Activated naive CD4-positive, alpha-beta T cell treated with anti-CD3 and anti-CD28 coated beads for 36 hours (primary cell): ENCODE measurements around the gene DMRTC2. TPM values are rescaled to one million over a fixed set of nuclear protein-coding genes. Genes with fewer than 3 reads are reported as not detected.

Source experiments
- CTCF ChIA-PET: fragments of 350-600 bp; sonication (Branson Sonifier 250); formaldehyde crosslinking; loops from one replicate; lab custom pipeline; 2021; ENCODE audit warnings: antibody characterized with exemption; lab: Charles Lee
- DNase-seq: peaks from one replicate; pipeline ENCODE4 v3.0.0-alpha.2; 2020
- H3K27ac Mint-ChIP-seq: one replicate; pipeline ENCODE4 v1.8.0; 2021; ENCODE audit warnings: mild to moderate bottlenecking, mixed read lengths
- H3K27me3 Mint-ChIP-seq: one replicate; pipeline ENCODE4 v1.8.0; 2021; ENCODE audit warnings: low read depth, mixed read lengths
- H3K36me3 Mint-ChIP-seq: one replicate; pipeline ENCODE4 v1.8.0; 2021; ENCODE audit warnings: low read depth, mixed read lengths
- H3K4me1 Mint-ChIP-seq: one replicate; pipeline ENCODE4 v1.8.0; 2021; ENCODE audit warnings: low read depth, mixed read lengths
- H3K4me3 Mint-ChIP-seq: one replicate; pipeline ENCODE4 v1.8.0; 2021; ENCODE audit warnings: mild to moderate bottlenecking, moderate library complexity, mixed read lengths
- H3K9me3 Mint-ChIP-seq: one replicate; pipeline ENCODE4 v1.8.0; 2021; ENCODE audit warnings: mixed read lengths
- intact Hi-C: fragments of 100-400 bp; cut with micrococcal nuclease; formaldehyde crosslinking; loops from one replicate; pipeline ENCODE4 v1.15.1; 2023
- total RNA-seq, 2 experiments: library from RNA; stranded (reverse); gene quantifications; one replicate each; pipeline ENCODE4 v1.2.3, GENCODE V29; 2021

The DMRTC2 gene
- total RNA-seq, 2 experiments from 2014 or later, result not detected

GRCh38 chr19:41848666-41849065 lies 3.8 kb downstream of the DMRTC2 start:
- intact Hi-C loops, result no loop called here
- H3K27me3 Mint-ChIP-seq, result no peaks in the 10 kb centered on the region
- no peak overlapping the region for H3K27ac Mint-ChIP-seq
- H3K9me3 Mint-ChIP-seq, result no peaks in the 10 kb centered on the region
- H3K4me3 Mint-ChIP-seq, result no peak overlapping the region
- CTCF ChIA-PET, result interaction anchor here (1.2 to 2.3 kb wide), 2 partner anchors 56 to 142 kb away, joined by 5 to 6 read pairs; no protein-coding TSS in a partner anchor
- DNase-seq, result no peak
- H3K4me1 Mint-ChIP-seq, result no peaks in the 10 kb centered on the region
- H3K36me3 Mint-ChIP-seq, result no peaks in the 10 kb centered on the region

GRCh38 chr19:41849067-41849466 lies 4.2 kb downstream of the DMRTC2 start:
- DNase-seq, result no peak
- Mint-ChIP-seq H3K4me3 (no peak overlapping the region), H3K9me3 (no peaks in the 10 kb centered on the region), H3K27me3 (no peaks in the 10 kb centered on the region), H3K36me3 (no peaks in the 10 kb centered on the region), H3K4me1 (no peaks in the 10 kb centered on the region), H3K27ac (no peak overlapping the region)
- CTCF ChIA-PET, result interaction anchor here (0.8 to 2.3 kb wide), 4 partner anchors 9 to 142 kb away, joined by 3 to 6 read pairs (median 4); no protein-coding TSS in a partner anchor
- intact Hi-C loops, result no loop called here

GRCh38 chr19:41850381-41850780 lies 5.5 kb downstream of the DMRTC2 start:
- H3K27me3 Mint-ChIP-seq, result no peaks in the 10 kb centered on the region
- no peaks in the 10 kb centered on the region for H3K4me1 Mint-ChIP-seq
- H3K36me3 Mint-ChIP-seq, result no peaks in the 10 kb centered on the region
- H3K4me3 Mint-ChIP-seq, result no peak overlapping the region
- CTCF ChIA-PET, result interaction anchor here (2.3 kb wide), 1 partner anchor 57 kb away, joined by 6 read pairs; no protein-coding TSS in a partner anchor
- no peak overlapping the region for H3K27ac Mint-ChIP-seq
- DNase-seq, result no peak
- intact Hi-C loops, result no loop called here
- no peaks in the 10 kb centered on the region for H3K9me3 Mint-ChIP-seq

- intact Hi-C loops, result no loop called here
- DNase-seq, result no peak
- H3K4me1 Mint-ChIP-seq, result no peaks in the 10 kb centered on the region
- H3K36me3 Mint-ChIP-seq, result no peaks in the 10 kb centered on the region
- H3K4me3 Mint-ChIP-seq, result no peak overlapping the region
- no peaks in the 10 kb centered on the region for H3K27me3 Mint-ChIP-seq
- no peaks in the 10 kb centered on the region for H3K9me3 Mint-ChIP-seq
- H3K27ac Mint-ChIP-seq, result no peak overlapping the region
- CTCF ChIA-PET, result interaction anchor here (0.6 to 1.8 kb wide), 4 partner anchors 15 to 209 kb away, joined by 3 to 8 read pairs (median 4); no protein-coding TSS in a partner anchor
Measured at GRCh38 chr19:41851456-41851855, 6.6 kb downstream of the DMRTC2 start.

GRCh38 chr19:41853344-41853743 lies 8.5 kb downstream of the DMRTC2 start:
- CTCF ChIA-PET, result interaction anchor here (0.6 to 1.5 kb wide), 3 partner anchors 15 to 32 kb away, joined by 3 to 5 read pairs (median 3); no protein-coding TSS in a partner anchor

GRCh38 chr19:41853768-41854167 lies 8.9 kb downstream of the DMRTC2 start:
- no peak for DNase-seq
- CTCF ChIA-PET, result interaction anchor here (0.6 to 1.5 kb wide), 4 partner anchors 15 to 33 kb away, joined by 3 to 6 read pairs (median 4); no protein-coding TSS in a partner anchor
- Mint-ChIP-seq H3K27ac (no peak overlapping the region), H3K27me3 (no peaks in the 10 kb centered on the region), H3K4me1 (peaks cover 3% of the 10 kb centered on the region), H3K9me3 (no peaks in the 10 kb centered on the region), H3K4me3 (no peak overlapping the region), H3K36me3 (no peaks in the 10 kb centered on the region)
- intact Hi-C loops, result no loop called here

More at GRCh38 chr19:41853344-41853743, 8.5 kb downstream of the DMRTC2 start:
- no peaks in the 10 kb centered on the region for H3K27me3 Mint-ChIP-seq
- H3K9me3 Mint-ChIP-seq, result no peaks in the 10 kb centered on the region
- intact Hi-C loops, result no loop called here
- no peak overlapping the region for H3K27ac Mint-ChIP-seq
- H3K4me3 Mint-ChIP-seq, result no peak overlapping the region
- H3K4me1 Mint-ChIP-seq, result peaks cover 3% of the 10 kb centered on the region
- no peaks in the 10 kb centered on the region for H3K36me3 Mint-ChIP-seq
- DNase-seq, result no peak

- H3K27ac Mint-ChIP-seq, result peak overlapping the region; percentile 97
- peaks cover 40% of the 10 kb centered on the region for H3K4me1 Mint-ChIP-seq
- peak overlapping the region; percentile 90 for H3K4me3 Mint-ChIP-seq
- DNase-seq, result no peak
- CTCF ChIA-PET, result interaction anchor here (0.6 to 3.1 kb wide), 15 partner anchors 9 to 580 kb away, joined by 3 to 12 read pairs (median 5); partner anchors contain the start of gene RABAC1
- no peaks in the 10 kb centered on the region for H3K27me3 Mint-ChIP-seq
- H3K9me3 Mint-ChIP-seq, result no peaks in the 10 kb centered on the region
- intact Hi-C loops, result loop anchor here (1.0 to 2.0 kb wide), 9 partner anchors 28 to 466 kb away; partner anchors contain the start of genes GSK3A and MEGF8
- peaks cover 38% of the 10 kb centered on the region for H3K36me3 Mint-ChIP-seq
Measured at GRCh38 chr19:41859213-41859617, 14.4 kb downstream of the DMRTC2 start.

GRCh38 chr19:41859618-41860418 lies 15.0 kb downstream of the DMRTC2 start, which contains the start of gene RPS19:
TSS of gene RPS19 (plus strand) at chr19:41860255. CDS start at chr19:41860775, 520 bp downstream.
- H3K9me3 Mint-ChIP-seq, result no peaks in the 10 kb centered on the region
- peaks cover 44% of the 10 kb centered on the region for H3K36me3 Mint-ChIP-seq
- H3K4me1 Mint-ChIP-seq, result peaks cover 46% of the 10 kb centered on the region
- CTCF ChIA-PET, result interaction anchor here (0.6 to 3.1 kb wide), 19 partner anchors 8 to 491 kb away, joined by 3 to 12 read pairs (median 5); partner anchors contain the start of gene RABAC1
- intact Hi-C loops, result loop anchor here (1.0 to 2.0 kb wide), 10 partner anchors 11 to 465 kb away; partner anchors contain the start of genes GSK3A and MEGF8
- peak within 1 kb of the TSS; percentile 90 for H3K4me3 Mint-ChIP-seq
- DNase-seq, result peak; percentile 99
- no peaks in the 10 kb centered on the region for H3K27me3 Mint-ChIP-seq
- peak within 1 kb of the TSS; percentile 97 for H3K27ac Mint-ChIP-seq

- no peaks in the 10 kb centered on the region for H3K9me3 Mint-ChIP-seq
- peak overlapping the region; percentile 97 for H3K27ac Mint-ChIP-seq
- intact Hi-C loops, result loop anchor here (1.0 kb wide), 1 partner anchor 11 kb away; no protein-coding TSS in a partner anchor
- CTCF ChIA-PET, result interaction anchor here (0.6 to 3.1 kb wide), 12 partner anchors 7 to 491 kb away, joined by 3 to 12 read pairs (median 6); partner anchors contain the start of gene RABAC1
- peak overlapping the region; percentile 90 for H3K4me3 Mint-ChIP-seq
- peaks cover 48% of the 10 kb centered on the region for H3K36me3 Mint-ChIP-seq
- no peaks in the 10 kb centered on the region for H3K27me3 Mint-ChIP-seq
- peaks cover 50% of the 10 kb centered on the region for H3K4me1 Mint-ChIP-seq
- peak; percentile 32 for DNase-seq
Measured at GRCh38 chr19:41860419-41861115, 15.7 kb downstream of the DMRTC2 start.

- Mint-ChIP-seq H3K9me3 (no peaks in the 10 kb centered on the region), H3K27me3 (no peaks in the 10 kb centered on the region), H3K27ac (peak overlapping the region; percentile 97), H3K4me3 (peak overlapping the region; percentile 90), H3K36me3 (peaks cover 53% of the 10 kb centered on the region), H3K4me1 (peaks cover 54% of the 10 kb centered on the region)
- intact Hi-C loops, result no loop called here
- DNase-seq, result no peak
- CTCF ChIA-PET, result interaction anchor here (0.8 to 3.1 kb wide), 5 partner anchors 10 to 98 kb away, joined by 4 to 12 read pairs (median 10); partner anchors contain the start of gene RABAC1
Measured at GRCh38 chr19:41861116-41861768, 16.4 kb downstream of the DMRTC2 start.

GRCh38 chr19:41861846-41862245 lies 17.0 kb downstream of the DMRTC2 start:
- DNase-seq, result no peak
- H3K27me3 Mint-ChIP-seq, result no peaks in the 10 kb centered on the region
- intact Hi-C loops, result no loop called here
- H3K4me3 Mint-ChIP-seq, result peak overlapping the region; percentile 90
- H3K4me1 Mint-ChIP-seq, result peaks cover 60% of the 10 kb centered on the region
- peaks cover 57% of the 10 kb centered on the region for H3K36me3 Mint-ChIP-seq
- no peaks in the 10 kb centered on the region for H3K9me3 Mint-ChIP-seq
- H3K27ac Mint-ChIP-seq, result peak overlapping the region; percentile 97
- CTCF ChIA-PET, result interaction anchor here (1.5 to 2.0 kb wide), 2 partner anchors 11 to 91 kb away, joined by 6 read pairs; no protein-coding TSS in a partner anchor
